DMS 273 (cell line): ENCODE measurements around the gene FKBP5.
"Not testable (repeated sequence)": the region's sequence is repeated elsewhere in the genome, so short reads cannot be mapped to it uniquely, and the experiment has no call there.

Experiments used
- DNase-seq: peaks from one replicate; lab custom pipeline; 2025; ENCODE audit not compliant: unreplicated experiment; lab: John Stamatoyannopoulos, UW

Gene FKBP5

GRCh38 chr6:35724059-35724458 is 35.3 kb upstream of the FKBP5 start:
- DNase-seq = no peak

GRCh38 chr6:35723587-35723986 is 34.9 kb upstream of the FKBP5 start:
- DNase-seq = no peak

GRCh38 chr6:35722121-35722761 is 33.5 kb upstream of the FKBP5 start:
- no peak for DNase-seq

GRCh38 chr6:35719830-35720733 is 31.4 kb upstream of the FKBP5 start:
- DNase-seq = no peak

- no peak for DNase-seq
These were observed 30.7 kb upstream of the FKBP5 start for GRCh38 chr6:35719404-35719829.

- DNase-seq = peak; percentile 37
These were observed 30.2 kb upstream of the FKBP5 start for GRCh38 chr6:35718911-35719381.

GRCh38 chr6:35718375-35718736 is 29.6 kb upstream of the FKBP5 start:
- DNase-seq = no peak

- DNase-seq = no peak
These were observed 29.0 kb upstream of the FKBP5 start for GRCh38 chr6:35717449-35718374.

- no peak for DNase-seq
These were observed 28.1 kb upstream of the FKBP5 start for GRCh38 chr6:35716798-35717197.

- peak; percentile 27 for DNase-seq
These were observed 24.5 kb upstream of the FKBP5 start for GRCh38 chr6:35713006-35713767.

- no peak for DNase-seq
These were observed 23.0 kb upstream of the FKBP5 start for GRCh38 chr6:35711731-35712130.

GRCh38 chr6:35710241-35710847 is 21.6 kb upstream of the FKBP5 start:
- no peak for DNase-seq

GRCh38 chr6:35708585-35708984 is 19.9 kb upstream of the FKBP5 start:
- no peak for DNase-seq

- DNase-seq = no peak
These were observed 19.1 kb upstream of the FKBP5 start for GRCh38 chr6:35707714-35708407.

- no peak for DNase-seq
These were observed 17.8 kb upstream of the FKBP5 start for GRCh38 chr6:35706468-35706867.

GRCh38 chr6:35703554-35703953 is 14.8 kb upstream of the FKBP5 start:
- DNase-seq = peak; percentile 29

GRCh38 chr6:35698858-35699257 is 10.1 kb upstream of the FKBP5 start:
- no peak for DNase-seq

GRCh38 chr6:35698430-35698829 is 9.7 kb upstream of the FKBP5 start:
- DNase-seq = not testable (repeated sequence)

- no peak for DNase-seq
These were observed 5.7 kb upstream of the FKBP5 start for GRCh38 chr6:35694462-35694861.
